NCI-H2081 treated with DMSO at 0.1 percent for 48 hours (cell line): Measurements from ENCODE around the gene PTPRH.
"Not testable (repeated sequence)": the region's sequence is repeated elsewhere in the genome, so short reads cannot be mapped to it uniquely, and the experiment has no call there.

Experiments
- DNase-seq: peaks from one replicate; lab custom pipeline; 2025; lab: John Stamatoyannopoulos, UW

PTPRH gene

GRCh38 chr19:55158848-55159749, 50.2 kb downstream of the PTPRH start:
- DNase-seq = no peak

GRCh38 chr19:55158423-55158822, 50.9 kb downstream of the PTPRH start:
- no peak for DNase-seq

GRCh38 chr19:55157064-55157908, 52.0 kb downstream of the PTPRH start, which contains the start of gene TNNI3:
Gene TNNI3, minus strand, starts transcription at chr19:55157732. Its CDS starts 143 bp downstream, at chr19:55157589.
- DNase-seq = no peak

- peak; percentile 43 for DNase-seq
These were observed 52.9 kb downstream of the PTPRH start for GRCh38 chr19:55156202-55157063.

- DNase-seq = not testable (repeated sequence)
These were observed 53.5 kb downstream of the PTPRH start for GRCh38 chr19:55155784-55156183.

- no peak for DNase-seq
These were observed 55.5 kb downstream of the PTPRH start for GRCh38 chr19:55153652-55154264.

GRCh38 chr19:55152017-55152416, 57.3 kb downstream of the PTPRH start:
- no peak for DNase-seq

- DNase-seq = no peak
These were observed 60.0 kb downstream of the PTPRH start, which contains the start of gene TNNT1 for GRCh38 chr19:55149078-55150003. Gene TNNT1, minus strand, starts transcription at chr19:55149206. Its CDS starts 2,049 bp downstream, at chr19:55147157.

GRCh38 chr19:55147545-55148251, 61.6 kb downstream of the PTPRH start:
- no peak for DNase-seq

GRCh38 chr19:55146705-55147273, 62.5 kb downstream of the PTPRH start:
- no peak for DNase-seq

GRCh38 chr19:55146078-55146704, 63.1 kb downstream of the PTPRH start:
- no peak for DNase-seq

- no peak for DNase-seq
These were observed 64.1 kb downstream of the PTPRH start for GRCh38 chr19:55145232-55145631.

GRCh38 chr19:55141696-55142095, 67.6 kb downstream of the PTPRH start:
- DNase-seq = no peak

- DNase-seq = no peak
These were observed 71.4 kb downstream of the PTPRH start for GRCh38 chr19:55137915-55138314.

GRCh38 chr19:55136399-55137102, 72.8 kb downstream of the PTPRH start:
- no peak for DNase-seq

GRCh38 chr19:55134736-55135135, 74.6 kb downstream of the PTPRH start:
- no peak for DNase-seq

GRCh38 chr19:55133639-55134444, 75.5 kb downstream of the PTPRH start:
- DNase-seq = no peak
